ENCODE data around the gene TSHZ1.

The TSHZ1 gene

DNA sequence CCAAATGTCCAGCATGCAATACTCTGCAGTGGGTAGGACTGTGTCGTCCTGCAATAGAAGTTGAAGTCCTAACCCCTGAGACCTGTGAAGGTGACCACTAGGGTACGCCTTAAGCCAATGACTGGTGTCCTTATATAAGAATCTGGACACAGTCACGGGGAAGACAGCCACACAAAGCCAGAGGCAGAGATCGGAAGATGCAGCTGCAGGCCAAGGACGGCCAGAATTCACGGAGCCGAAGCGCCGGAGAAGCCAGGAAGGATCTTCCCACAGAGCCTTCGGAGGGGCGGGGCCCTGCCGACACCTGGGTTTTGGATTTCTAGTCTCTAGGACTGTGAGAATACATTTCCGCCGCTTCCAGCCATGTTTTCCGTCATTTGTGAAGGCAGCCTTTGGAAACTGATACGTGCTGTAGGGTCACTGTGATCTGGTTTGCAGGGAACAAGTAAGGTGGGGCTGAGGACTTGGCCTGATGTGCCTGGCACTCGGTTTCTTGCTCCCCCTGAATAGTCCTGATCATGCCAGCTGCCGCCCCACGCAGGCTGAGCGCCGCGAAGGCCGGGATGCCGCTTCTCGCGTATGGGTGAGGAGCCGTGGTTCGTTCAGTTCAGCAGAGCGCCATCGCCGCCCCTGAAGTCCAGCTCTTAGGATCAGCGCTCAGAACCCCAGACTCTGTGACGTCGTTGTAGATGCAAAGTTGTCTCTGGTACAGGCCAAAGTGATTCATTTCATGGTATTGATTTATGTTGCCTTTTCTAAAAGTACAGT lies 40.4 kb upstream of the TSHZ1 start:
- H3K4me3 ChIP-seq (ENCODE audit: low read depth, low read length): no peak overlapping the region
- TF ChIP-seq, protein P1, sequence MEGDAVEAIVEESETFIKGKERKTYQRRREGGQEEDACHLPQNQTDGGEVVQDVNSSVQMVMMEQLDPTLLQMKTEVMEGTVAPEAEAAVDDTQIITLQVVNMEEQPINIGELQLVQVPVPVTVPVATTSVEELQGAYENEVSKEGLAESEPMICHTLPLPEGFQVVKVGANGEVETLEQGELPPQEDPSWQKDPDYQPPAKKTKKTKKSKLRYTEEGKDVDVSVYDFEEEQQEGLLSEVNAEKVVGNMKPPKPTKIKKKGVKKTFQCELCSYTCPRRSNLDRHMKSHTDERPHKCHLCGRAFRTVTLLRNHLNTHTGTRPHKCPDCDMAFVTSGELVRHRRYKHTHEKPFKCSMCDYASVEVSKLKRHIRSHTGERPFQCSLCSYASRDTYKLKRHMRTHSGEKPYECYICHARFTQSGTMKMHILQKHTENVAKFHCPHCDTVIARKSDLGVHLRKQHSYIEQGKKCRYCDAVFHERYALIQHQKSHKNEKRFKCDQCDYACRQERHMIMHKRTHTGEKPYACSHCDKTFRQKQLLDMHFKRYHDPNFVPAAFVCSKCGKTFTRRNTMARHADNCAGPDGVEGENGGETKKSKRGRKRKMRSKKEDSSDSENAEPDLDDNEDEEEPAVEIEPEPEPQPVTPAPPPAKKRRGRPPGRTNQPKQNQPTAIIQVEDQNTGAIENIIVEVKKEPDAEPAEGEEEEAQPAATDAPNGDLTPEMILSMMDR (IDR thresholded peaks at IDR 0.05; ENCODE audit: low read depth, low read length, missing control alignments): no peak
- DNase-seq (ENCODE audit: low read depth): no peak

DNA sequence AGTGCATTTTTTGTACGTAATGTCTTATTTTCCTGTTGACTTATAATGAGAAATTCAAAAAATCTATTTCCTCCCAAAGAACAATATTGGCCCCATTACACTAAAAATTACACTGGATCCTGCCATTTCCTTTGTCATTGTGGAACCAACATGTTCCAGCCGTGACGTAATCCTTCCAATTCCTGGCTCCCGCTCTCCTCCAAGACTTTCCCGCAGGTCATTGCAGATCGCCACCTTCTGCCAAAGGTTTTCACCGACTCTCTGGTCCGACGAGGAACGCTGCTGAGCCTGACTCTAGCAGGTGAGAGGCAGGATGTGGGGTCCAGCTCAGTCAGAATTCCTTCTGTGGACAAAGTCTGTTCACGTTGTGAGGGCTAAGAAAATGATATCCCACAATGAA lies 39.7 kb upstream of the TSHZ1 start:
- in situ Hi-C loops (cut with HindIII; ENCODE audit: low sequenced_read_pairs): no loop called here

More for the DNA sequence above, 40.4 kb upstream of the TSHZ1 start:
- in situ Hi-C loops (cut with HindIII; ENCODE audit: low sequenced_read_pairs): no loop called here

DNA sequence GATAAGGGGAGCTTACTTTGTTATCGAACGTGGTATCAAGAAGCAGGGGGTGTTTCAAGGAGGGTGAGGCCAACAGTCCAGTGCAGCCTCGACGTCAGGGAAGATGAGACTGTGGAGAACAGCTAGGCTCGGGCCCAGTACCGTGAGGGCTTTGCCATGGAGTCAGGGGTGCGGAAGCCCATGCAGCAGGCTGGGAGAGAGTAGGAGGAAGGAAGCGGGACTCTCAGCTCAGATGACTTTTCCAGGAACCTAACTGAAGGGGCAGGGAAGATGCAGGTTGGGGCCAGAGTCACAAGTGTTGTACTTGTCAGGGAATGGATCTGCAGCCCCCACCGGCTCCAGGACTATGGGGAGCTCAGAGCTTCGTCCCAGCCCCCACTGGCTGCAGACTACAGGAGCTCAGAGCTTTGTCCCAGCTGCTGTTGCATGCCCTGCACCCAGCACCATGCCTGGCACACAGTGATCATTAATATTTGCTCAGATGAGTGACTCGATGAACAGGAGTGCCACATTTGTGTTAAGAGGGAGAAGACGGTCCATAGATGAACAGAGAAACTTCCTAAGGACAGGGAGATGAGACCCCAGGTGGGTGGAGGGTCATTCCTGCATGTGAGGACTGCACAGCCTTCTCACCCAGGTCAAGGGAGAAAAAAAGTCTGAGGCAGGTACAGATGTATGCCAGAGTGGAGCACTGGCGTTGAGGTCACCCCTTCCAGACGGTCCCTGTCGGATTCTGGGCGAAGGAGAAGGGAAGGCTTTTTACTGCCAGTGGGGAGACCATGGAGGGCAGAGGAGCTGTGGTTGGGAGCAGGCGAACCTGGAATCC lies 38.1 kb upstream of the TSHZ1 start:
- no peak overlapping the region for H3K4me3 ChIP-seq (ENCODE audit: low read depth, low read length)
- no peak for DNase-seq (ENCODE audit: low read depth)
- in situ Hi-C loops (cut with HindIII; ENCODE audit: low sequenced_read_pairs): no loop called here
- TF ChIP-seq, protein P1 (IDR thresholded peaks at IDR 0.05; ENCODE audit: low read depth, low read length, missing control alignments): no peak

More for the DNA sequence above, 39.7 kb upstream of the TSHZ1 start:
- TF ChIP-seq, protein P1 (IDR thresholded peaks at IDR 0.05; ENCODE audit: low read depth, low read length, missing control alignments): no peak
- H3K4me3 ChIP-seq (ENCODE audit: low read depth, low read length): no peak overlapping the region
- DNase-seq (ENCODE audit: low read depth): no peak

DNA sequence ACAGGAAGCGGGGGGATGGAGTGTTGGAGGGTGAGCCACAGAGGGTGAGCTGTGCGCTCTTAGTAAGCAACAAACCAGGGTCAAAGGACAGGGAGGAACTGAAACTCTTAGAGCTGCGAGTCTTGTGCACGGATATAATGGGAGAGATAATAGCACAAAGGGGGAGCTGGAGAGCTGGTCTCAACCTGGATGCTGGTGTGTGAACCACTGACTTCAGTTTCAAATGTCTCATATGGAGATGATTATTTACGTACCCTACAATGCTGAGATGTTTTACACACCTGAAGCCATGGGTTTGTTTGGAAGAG lies 37.5 kb upstream of the TSHZ1 start:
- no peak overlapping the region for H3K4me3 ChIP-seq (ENCODE audit: low read depth, low read length)
- DNase-seq (ENCODE audit: low read depth): no peak
- in situ Hi-C loops (cut with HindIII; ENCODE audit: low sequenced_read_pairs): no loop called here
- TF ChIP-seq, protein P1 (IDR thresholded peaks at IDR 0.05; ENCODE audit: low read depth, low read length, missing control alignments): peak; percentile 9

DNA sequence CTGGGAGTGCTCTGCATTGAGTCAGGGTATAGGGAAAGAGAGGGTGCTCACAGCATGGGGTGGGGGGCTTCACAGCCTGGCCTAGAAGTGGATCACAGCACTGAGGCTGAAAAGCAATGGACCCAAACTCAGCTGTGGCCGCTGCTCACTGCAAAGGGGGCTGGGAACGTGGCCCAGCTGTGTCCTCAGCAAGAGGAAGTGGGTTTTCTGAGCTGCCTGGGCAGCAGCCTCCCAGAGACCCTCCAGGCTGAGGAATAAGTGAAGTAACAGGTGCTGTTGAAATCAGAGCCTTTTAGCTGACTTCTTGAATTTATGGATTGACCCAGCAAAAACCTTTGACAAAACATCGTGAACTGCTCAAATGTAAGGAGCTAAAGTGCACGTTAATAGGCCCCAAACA lies 36.9 kb upstream of the TSHZ1 start:
- TF ChIP-seq, protein P1 (IDR thresholded peaks at IDR 0.05; ENCODE audit: low read depth, low read length, missing control alignments): no peak
- in situ Hi-C loops (cut with HindIII; ENCODE audit: low sequenced_read_pairs): no loop called here

DNA sequence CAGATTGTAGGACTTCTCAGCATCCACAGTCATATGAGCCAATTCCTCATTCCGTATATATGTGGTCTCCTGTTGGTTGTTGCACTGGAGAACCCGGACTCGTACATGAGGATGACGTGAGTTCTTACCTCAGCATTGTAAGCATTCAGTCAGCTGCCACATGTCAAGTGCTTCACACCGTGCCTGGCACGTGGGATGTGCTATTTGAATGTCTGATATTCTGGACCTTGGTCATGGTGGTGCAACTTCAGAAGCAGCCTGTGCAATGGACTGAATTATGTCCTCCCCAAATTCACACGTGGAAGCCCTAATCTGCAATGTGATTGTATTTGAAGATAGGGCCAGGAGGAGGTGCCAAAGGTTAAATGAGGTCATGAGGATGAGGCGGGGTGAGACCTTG lies 33.7 kb upstream of the TSHZ1 start:
- DNase-seq (ENCODE audit: low read depth): no peak
- in situ Hi-C loops (cut with HindIII; ENCODE audit: low sequenced_read_pairs): no loop called here
- H3K4me3 ChIP-seq (ENCODE audit: low read depth, low read length): no peak overlapping the region
- TF ChIP-seq, protein P1 (IDR thresholded peaks at IDR 0.05; ENCODE audit: low read depth, low read length, missing control alignments): no peak

More for the DNA sequence above, 36.9 kb upstream of the TSHZ1 start:
- H3K4me3 ChIP-seq (ENCODE audit: low read depth, low read length): no peak overlapping the region
- DNase-seq (ENCODE audit: low read depth): no peak
